Neural cell (in vitro differentiated cells): ENCODE results near the gene COG5. TPM values are rescaled to one million over a fixed set of nuclear protein-coding genes. Genes with fewer than 3 reads are reported as not detected.

Source experiments
- H2AFZ ChIP-seq: fragments of 200-600, 300-800 bp; sonication (generic), shearing (Covaris generic); 2 replicates; pipeline ENCODE4 v1.6.0; 2014; ENCODE audit warnings: low read depth, mild to moderate bottlenecking, antibody characterized with exemption, low read length, moderate library complexity
- H3F3A ChIP-seq: fragments of 200-600 bp; shearing (Covaris generic); 2 replicates; pipeline ENCODE4 v1.6.1; 2016; ENCODE audit warnings: mild to moderate bottlenecking, moderate library complexity, mixed read lengths, antibody characterized with exemption, low read length; ENCODE audit not compliant: insufficient read depth, poor library complexity, severe bottlenecking
- H3K27ac ChIP-seq: fragments of 200-600, 300-800 bp; sonication (generic), shearing (Covaris generic); 2 replicates; pipeline ENCODE4 v1.5.1; 2014; ENCODE audit warnings: mild to moderate bottlenecking, low read length, moderate library complexity
- H3K27me3 ChIP-seq: fragments of 300-800, 200-600 bp; sonication (generic), shearing (Covaris generic); 2 replicates; pipeline ENCODE4 v1.6.0; 2014; ENCODE audit warnings: mild to moderate bottlenecking, low read depth, low read length, moderate library complexity; ENCODE audit not compliant: insufficient read depth
- H3K36me3 ChIP-seq: fragments of 300-800, 200-600 bp; sonication (generic), shearing (Covaris generic); 2 replicates; pipeline ENCODE4 v1.5.1; 2014; ENCODE audit warnings: mild to moderate bottlenecking, antibody characterized with exemption, low read length, moderate library complexity; ENCODE audit not compliant: insufficient read depth
- H3K4me2 ChIP-seq: fragments of 300-800, 200-600 bp; sonication (generic), shearing (Covaris generic); 2 replicates; pipeline ENCODE4 v1.6.0; 2014; ENCODE audit warnings: mild to moderate bottlenecking, low read length
- H3K4me3 ChIP-seq: fragments of 300-800, 200-600 bp; sonication (generic), shearing (Covaris generic); 2 replicates; pipeline ENCODE4 v1.5.1; 2014; ENCODE audit warnings: mild to moderate bottlenecking, low read length, moderate library complexity
- H3K79me2 ChIP-seq: fragments of 200-600 bp; shearing (Covaris generic); replicated peaks from 2 replicates; pipeline ENCODE4 v1.6.0; 2014; ENCODE audit warnings: mild to moderate bottlenecking, low read length, moderate library complexity; ENCODE audit not compliant: insufficient read depth
- H3K9ac ChIP-seq: fragments of 300-800, 200-600 bp; sonication (generic), shearing (Covaris generic); 2 replicates; pipeline ENCODE4 v1.6.1; 2016; ENCODE audit warnings: mild to moderate bottlenecking, low read length, mixed read lengths
- H3K9me2 ChIP-seq: fragments of 200-600 bp; shearing (Covaris generic); 2 replicates; pipeline ENCODE4 v1.6.1; 2016; ENCODE audit warnings: mild to moderate bottlenecking, low read length, mixed read lengths; ENCODE audit not compliant: insufficient read depth
- H3K9me3 ChIP-seq: fragments of 200-600, 300-800 bp; sonication (generic), shearing (Covaris generic); 2 replicates; pipeline ENCODE4 v1.6.1; 2016; ENCODE audit warnings: mild to moderate bottlenecking, mixed run types, low read length, moderate library complexity, mixed read lengths
- H4K20me1 ChIP-seq: fragments of 200-600 bp; shearing (Covaris generic); 2 replicates; pipeline ENCODE4 v1.6.1; 2016; ENCODE audit warnings: mild to moderate bottlenecking, mixed run types; ENCODE audit not compliant: insufficient read depth
- CTCF ChIP-seq: fragments of 450-650 bp; IDR thresholded peaks from 2 replicates; pipeline ENCODE4 v1.5.1; 2014; ENCODE audit warnings: antibody characterized with exemption, mild to moderate bottlenecking, moderate library complexity; ENCODE audit not compliant: poor library complexity, severe bottlenecking
- EP300 ChIP-seq: fragments of 450-650 bp; conservative IDR thresholded peaks from 2 replicates; pipeline ENCODE4 v1.6.1; 2014; ENCODE audit warnings: antibody characterized with exemption, mild to moderate bottlenecking, moderate library complexity; ENCODE audit not compliant: poor library complexity, severe bottlenecking
- EZH2 ChIP-seq: fragments of 200-600, 300-800 bp; shearing (Covaris generic), sonication (generic); IDR thresholded peaks from 2 replicates; pipeline ENCODE4 v1.6.1; 2014; ENCODE audit warnings: antibody characterized with exemption, low read length, borderline replicate concordance, mild to moderate bottlenecking; ENCODE audit not compliant: insufficient read depth, poor library complexity, severe bottlenecking
- MXI1 ChIP-seq: fragments of 450-650 bp; conservative IDR thresholded peaks from 2 replicates; pipeline ENCODE4 v1.6.1; 2014; ENCODE audit warnings: antibody characterized with exemption, mild to moderate bottlenecking; ENCODE audit not compliant: poor library complexity, severe bottlenecking
- POLR2AphosphoS5 ChIP-seq: IDR thresholded peaks from 2 replicates; pipeline ENCODE4 v1.6.1; 2012
- RAD21 ChIP-seq: fragments of 450-650 bp; conservative IDR thresholded peaks from 2 replicates; pipeline ENCODE4 v1.6.1; 2014; ENCODE audit warnings: antibody characterized with exemption, mild to moderate bottlenecking, moderate library complexity
- SMC3 ChIP-seq: fragments of 450-650 bp; conservative IDR thresholded peaks from 2 replicates; pipeline ENCODE4 v1.6.1; 2014; ENCODE audit warnings: antibody characterized with exemption, mild to moderate bottlenecking, moderate library complexity; ENCODE audit not compliant: poor library complexity
- TAF1 ChIP-seq: IDR thresholded peaks from 2 replicates; pipeline ENCODE4 v1.6.1; 2012; ENCODE audit warnings: low read depth
- polyA minus RNA-seq: library from RNA; depleted of rRNA, polyadenylated mRNA; stranded (reverse); fragments of >200 nt; gene quantifications from 2 replicates; pipeline ENCODE4 v1.2.3, GENCODE V29; 2014
- polyA plus RNA-seq: library from polyadenylated mRNA; depleted of rRNA; stranded (reverse); fragments of >200 nt; gene quantifications from 2 replicates; pipeline ENCODE4 v1.2.3, GENCODE V29; 2014
- TF ChIP-seq, protein P1 (sequence below): IDR thresholded peaks from 2 replicates; pipeline ENCODE4 v1.6.1; 2012; ENCODE audit warnings: borderline replicate concordance

The COG5 gene
- polyA plus RNA-seq = 13.3 and 14.8 TPM in 2 replicates
- polyA minus RNA-seq = 35.8 and 58.3 TPM in 2 replicates

DNA sequence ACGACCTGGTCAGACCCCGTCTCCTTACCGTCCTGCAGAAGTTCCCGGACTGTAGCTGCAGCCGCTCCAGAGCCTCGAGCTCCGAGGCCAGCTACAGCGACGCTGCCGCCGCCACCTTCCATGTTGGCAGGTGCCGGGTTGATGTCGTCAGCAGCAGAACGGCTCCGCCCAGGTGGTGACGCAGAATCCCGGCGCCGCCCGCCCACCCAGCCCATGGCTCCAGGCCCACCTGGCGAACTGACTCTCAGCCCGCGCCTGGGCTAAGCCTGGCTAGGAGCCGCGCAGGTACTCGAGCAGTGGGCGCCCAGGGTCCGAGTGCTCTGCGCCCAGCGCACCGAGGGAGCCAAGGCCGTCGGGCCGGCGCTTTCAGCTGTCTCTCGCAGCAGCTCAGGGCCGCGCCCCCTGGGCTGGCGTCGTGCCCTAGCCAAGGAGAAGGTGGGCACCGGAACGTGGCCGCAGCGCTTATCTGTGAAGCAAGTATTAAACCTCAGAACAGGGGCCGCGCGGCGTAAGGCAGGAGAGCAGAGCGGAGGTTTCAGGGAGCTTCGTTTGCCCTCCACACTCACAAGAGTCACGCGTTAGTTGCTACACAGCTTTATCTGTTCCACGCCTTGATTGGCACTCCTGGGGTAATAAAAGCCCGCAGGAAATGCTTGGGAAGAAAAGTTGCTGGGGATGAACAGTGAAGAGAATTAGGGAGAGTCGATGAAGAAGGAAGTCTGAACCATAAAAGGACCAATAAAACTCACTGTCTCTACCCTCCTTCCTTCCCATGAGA is at the start of gene COG5, which contains the start of gene DUS4L:
TSS of gene COG5 (minus strand) at position 146 of the 778 bp plus-strand sequence. CDS start at position 122, 24 bp downstream.
TSS of gene DUS4L (plus strand) at position 197 of the 778 bp plus-strand sequence. CDS start 3,100 bp downstream, outside the sequence.
- Histone ChIP-seq H3K27me3 (no peaks in the 10 kb centered on the region), H2AFZ (peak within 1 kb of the TSS; percentile 99)

DNA sequence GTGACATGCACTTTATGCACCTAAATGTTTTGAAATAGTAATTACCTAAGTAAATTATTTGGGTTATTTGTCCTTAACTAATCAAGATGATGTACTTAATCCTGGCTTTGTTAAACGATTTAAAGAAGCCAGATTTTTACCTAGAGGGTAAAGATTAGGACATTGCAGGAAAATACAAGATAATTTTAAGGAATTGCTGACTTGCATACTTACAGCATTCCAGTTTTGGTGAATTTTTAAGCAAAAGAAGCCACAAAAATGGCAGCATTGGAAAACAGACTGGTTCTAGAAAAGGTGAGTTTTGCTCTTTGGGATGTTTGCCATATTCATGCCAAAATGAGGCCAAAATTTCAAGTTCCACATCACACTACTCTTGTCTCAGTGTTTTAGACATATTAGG is 49.7 kb upstream of the COG5 start:
- H3K27ac ChIP-seq = no peak overlapping the region
- no peaks in the 10 kb centered on the region for H3K36me3 ChIP-seq
- H3K79me2 ChIP-seq = no peaks in the 10 kb centered on the region
- no peaks in the 10 kb centered on the region for H3K9me2 ChIP-seq
- no peak overlapping the region for H3K4me2 ChIP-seq
- H4K20me1 ChIP-seq = no peaks in the 10 kb centered on the region
- H3F3A ChIP-seq = no peaks in the 10 kb centered on the region
- no peak overlapping the region for H2AFZ ChIP-seq
- H3K4me3 ChIP-seq = no peak overlapping the region
- H3K27me3 ChIP-seq = no peaks in the 10 kb centered on the region
- H3K9ac ChIP-seq = no peak overlapping the region
- no peaks in the 10 kb centered on the region for H3K9me3 ChIP-seq
- TF ChIP-seq, protein P1, sequence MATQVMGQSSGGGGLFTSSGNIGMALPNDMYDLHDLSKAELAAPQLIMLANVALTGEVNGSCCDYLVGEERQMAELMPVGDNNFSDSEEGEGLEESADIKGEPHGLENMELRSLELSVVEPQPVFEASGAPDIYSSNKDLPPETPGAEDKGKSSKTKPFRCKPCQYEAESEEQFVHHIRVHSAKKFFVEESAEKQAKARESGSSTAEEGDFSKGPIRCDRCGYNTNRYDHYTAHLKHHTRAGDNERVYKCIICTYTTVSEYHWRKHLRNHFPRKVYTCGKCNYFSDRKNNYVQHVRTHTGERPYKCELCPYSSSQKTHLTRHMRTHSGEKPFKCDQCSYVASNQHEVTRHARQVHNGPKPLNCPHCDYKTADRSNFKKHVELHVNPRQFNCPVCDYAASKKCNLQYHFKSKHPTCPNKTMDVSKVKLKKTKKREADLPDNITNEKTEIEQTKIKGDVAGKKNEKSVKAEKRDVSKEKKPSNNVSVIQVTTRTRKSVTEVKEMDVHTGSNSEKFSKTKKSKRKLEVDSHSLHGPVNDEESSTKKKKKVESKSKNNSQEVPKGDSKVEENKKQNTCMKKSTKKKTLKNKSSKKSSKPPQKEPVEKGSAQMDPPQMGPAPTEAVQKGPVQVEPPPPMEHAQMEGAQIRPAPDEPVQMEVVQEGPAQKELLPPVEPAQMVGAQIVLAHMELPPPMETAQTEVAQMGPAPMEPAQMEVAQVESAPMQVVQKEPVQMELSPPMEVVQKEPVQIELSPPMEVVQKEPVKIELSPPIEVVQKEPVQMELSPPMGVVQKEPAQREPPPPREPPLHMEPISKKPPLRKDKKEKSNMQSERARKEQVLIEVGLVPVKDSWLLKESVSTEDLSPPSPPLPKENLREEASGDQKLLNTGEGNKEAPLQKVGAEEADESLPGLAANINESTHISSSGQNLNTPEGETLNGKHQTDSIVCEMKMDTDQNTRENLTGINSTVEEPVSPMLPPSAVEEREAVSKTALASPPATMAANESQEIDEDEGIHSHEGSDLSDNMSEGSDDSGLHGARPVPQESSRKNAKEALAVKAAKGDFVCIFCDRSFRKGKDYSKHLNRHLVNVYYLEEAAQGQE = no peak
- no peak for TF ChIP-seq CTCF
- no peak for TF ChIP-seq EP300
- no peak for TF ChIP-seq SMC3
- TF ChIP-seq MXI1 = no peak
- TF ChIP-seq TAF1 = no peak

More for the DNA sequence above, at the start of gene COG5, which contains the start of gene DUS4L:
- H3F3A ChIP-seq = no peaks in the 10 kb centered on the region
- H3K9me2 ChIP-seq = no peaks in the 10 kb centered on the region
- H3K4me2 ChIP-seq = peak within 1 kb of the TSS; percentile 74
- peak; percentile 20 for TF ChIP-seq EP300
- peak; percentile 30 for TF ChIP-seq RAD21
- TF ChIP-seq POLR2AphosphoS5 = peak; percentile 86
- TF ChIP-seq MXI1 = peak; percentile 91
- TF ChIP-seq, protein P1 = peak; percentile 78
- TF ChIP-seq SMC3 = peak; percentile 45
- TF ChIP-seq CTCF = no peak
- TF ChIP-seq EZH2 = no peak
- no peak for TF ChIP-seq TAF1
- no peaks in the 10 kb centered on the region for H4K20me1 ChIP-seq
- H3K9me3 ChIP-seq = no peaks in the 10 kb centered on the region
- H3K36me3 ChIP-seq = no peaks in the 10 kb centered on the region
- H3K79me2 ChIP-seq = peaks cover 29% of the 10 kb centered on the region
- peak within 1 kb of the TSS; percentile 86 for H3K9ac ChIP-seq
- peak within 1 kb of the TSS; percentile 89 for H3K4me3 ChIP-seq
- peak within 1 kb of the TSS; percentile 73 for H3K27ac ChIP-seq
